ENCODE data around the gene HPCAL1.
"Not testable (repeated sequence)": the region's sequence is repeated elsewhere in the genome, so short reads cannot be mapped to it uniquely, and the experiment has no call there.

The HPCAL1 gene

GRCh38 chr2:10285191-10285555 lies 17.5 kb upstream of the HPCAL1 start:
- DNase-seq = peak; percentile 40

DNA sequence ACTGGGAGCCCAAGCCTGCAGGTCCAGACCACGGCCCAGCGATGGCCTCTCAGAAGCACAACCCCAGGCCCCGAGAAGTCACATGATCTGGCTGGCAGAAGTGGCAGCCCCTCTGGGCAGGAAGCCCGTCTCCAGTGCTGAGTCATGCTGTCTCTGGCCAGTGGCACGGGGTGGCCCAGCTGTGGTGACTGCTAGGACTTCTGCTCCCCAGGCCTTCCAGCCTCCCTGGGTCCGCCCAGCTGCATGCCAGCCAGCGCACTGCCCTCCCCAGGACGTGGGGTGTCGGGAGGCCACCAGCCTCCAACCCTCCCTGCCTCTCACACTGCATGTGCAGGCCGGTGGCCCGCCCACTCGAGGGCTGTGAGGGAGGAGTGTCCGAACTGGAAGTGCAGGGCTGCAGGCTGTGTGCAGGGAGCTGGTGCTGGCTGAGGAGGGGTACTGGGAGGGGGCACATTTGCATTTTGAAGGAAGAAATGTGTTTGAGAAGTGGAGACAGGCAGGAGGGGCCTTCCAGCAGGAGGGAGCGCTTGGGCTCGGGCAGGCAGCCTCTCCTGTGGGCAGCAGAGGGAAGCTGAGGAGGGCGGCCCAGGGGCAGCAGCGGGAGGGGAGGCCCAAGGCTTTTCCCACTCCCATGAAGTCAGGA lies 17.0 kb upstream of the HPCAL1 start:
- DNase-seq = peak; percentile 83

DNA sequence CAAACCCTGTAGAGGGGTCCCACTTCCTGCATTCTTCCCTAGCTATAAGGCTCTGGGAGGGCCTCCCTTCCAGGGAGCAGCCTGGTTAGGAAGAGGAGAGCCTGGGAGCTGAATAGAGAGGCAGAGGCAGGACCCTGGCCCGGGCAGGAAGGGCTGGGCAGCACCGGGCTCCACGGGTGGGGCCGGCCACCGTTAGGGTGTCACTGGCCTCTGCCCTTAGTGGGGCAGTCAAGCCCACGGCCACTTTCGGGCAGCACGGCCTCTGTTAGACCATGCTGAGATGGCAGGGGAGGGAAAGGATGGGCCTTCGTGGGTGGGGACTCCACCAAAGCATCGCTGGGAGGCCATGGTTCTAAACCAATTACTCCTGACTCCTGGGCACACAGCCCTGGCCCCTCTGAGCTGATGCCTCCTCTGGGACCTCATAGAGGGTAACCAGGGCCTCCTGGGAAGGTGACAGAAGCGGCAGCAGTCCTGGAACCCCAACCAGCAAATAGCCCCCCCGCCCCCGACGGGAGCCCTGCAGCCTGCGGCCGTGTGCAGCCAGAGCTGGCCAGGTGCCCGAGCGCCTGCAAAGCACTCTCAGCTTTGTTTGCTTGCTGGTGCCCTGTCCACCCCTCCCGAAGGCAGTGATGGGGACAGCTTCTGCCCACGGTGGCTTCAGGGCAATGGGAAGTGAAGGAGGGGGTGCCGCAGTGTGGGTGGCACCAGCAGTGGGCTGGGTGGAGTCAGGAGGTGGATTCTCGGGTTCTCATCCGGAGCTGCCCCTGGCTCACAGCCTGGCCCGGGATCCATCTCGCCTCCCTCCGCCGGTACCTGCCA lies 16.3 kb upstream of the HPCAL1 start:
- no peak for DNase-seq

- peak; percentile 76 for DNase-seq
Measured at GRCh38 chr2:10287761-10288160, 14.9 kb upstream of the HPCAL1 start.

GRCh38 chr2:10288606-10289005 lies 14.1 kb upstream of the HPCAL1 start:
- DNase-seq = no peak

DNA sequence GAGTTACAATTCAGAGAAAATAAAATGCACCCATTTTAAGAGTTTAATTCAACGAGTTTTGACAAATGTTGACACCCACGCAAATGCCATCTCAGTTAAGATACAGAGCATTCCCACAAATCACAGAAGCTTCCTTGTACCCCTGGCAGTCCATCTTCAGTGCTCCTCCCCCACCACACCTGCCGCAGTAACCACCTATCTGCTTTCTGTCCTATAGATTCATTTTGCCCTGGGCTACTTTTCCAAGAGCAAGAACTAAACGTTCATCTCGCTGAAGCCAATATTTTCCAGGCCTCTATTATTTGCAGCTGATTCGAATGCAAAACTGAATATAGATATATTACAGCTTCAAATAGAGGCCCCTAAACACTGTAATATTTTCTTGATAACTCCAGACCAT lies 13.4 kb upstream of the HPCAL1 start:
- no peak for DNase-seq

DNA sequence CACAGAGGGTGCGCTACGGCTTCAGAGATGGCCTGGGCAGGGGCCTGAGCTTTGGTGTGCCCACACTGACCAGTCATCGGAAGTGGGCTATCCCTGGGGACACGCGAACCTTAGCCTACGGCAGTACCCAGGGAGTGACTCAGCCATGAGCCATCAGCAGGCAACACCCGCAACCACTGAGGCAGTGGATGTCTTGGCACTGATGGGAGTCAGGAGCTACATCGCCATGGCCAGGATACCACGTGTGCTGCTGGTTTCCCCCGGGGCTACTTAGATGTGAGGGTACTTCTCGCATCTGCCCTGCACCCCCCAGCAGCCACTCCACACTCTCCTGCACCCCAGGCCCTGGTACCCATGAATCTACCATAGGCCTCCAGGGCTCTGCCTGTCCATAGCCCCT lies 12.8 kb upstream of the HPCAL1 start:
- peak; percentile 49 for DNase-seq

DNA sequence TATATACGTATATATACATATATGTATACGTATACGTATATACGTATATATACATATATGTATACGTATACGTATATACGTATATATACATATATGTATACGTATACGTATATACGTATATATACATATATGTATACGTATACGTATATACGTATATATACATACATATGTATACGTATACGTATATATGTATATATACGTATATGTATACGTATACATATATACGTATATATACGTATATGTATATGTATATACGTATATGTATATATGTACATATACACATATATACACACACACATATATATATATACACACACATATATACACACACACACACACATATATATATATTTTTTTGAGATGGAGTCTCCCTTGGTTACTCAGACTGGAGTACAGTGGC lies 11.3 kb upstream of the HPCAL1 start:
- not testable (repeated sequence) for DNase-seq

GRCh38 chr2:10292033-10292432 lies 10.7 kb upstream of the HPCAL1 start:
- peak; percentile 59 for DNase-seq

DNA sequence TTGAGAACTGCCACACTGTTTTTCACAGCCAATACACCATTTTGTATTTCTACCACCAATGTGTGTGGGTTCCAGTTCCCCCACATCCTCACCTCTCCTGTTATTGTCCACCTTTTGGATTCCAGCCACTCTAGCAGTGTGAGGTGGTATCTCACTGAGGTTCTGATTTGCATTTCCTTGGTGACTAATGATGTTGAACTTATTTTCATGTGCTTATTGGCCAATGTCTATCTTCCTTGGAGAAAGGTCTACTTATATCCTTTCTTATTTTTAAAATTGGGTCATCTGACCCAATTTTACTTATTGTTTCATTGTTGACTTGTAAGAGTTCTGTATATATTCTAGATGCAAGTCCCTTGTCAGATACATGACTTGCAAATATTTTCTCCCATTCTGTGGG lies 9.1 kb upstream of the HPCAL1 start:
- DNase-seq = no peak

GRCh38 chr2:10294077-10294476 lies 8.6 kb upstream of the HPCAL1 start:
- DNase-seq = no peak

- DNase-seq = not testable (repeated sequence)
Measured at GRCh38 chr2:10295649-10296048, 7.1 kb upstream of the HPCAL1 start.

DNA sequence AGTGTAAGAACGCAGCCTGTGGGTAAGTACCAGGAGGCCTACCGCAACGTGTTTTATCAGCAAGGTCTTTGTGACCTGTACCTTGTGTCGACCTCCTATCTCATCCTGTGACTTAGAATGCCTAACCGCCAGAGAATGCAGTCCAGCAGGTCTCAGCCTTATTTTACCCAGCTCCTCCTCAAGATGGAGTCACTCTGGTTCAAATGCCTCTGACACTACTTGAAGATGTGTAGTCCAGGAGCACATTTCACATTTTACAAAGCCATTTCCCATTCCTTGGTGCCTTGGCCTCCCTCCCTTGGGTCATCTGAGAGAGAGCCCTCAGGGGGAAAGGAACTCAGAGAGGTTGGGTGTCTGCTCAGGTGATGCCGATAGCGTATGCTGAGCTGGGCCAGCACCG lies 6.6 kb upstream of the HPCAL1 start:
- no peak for DNase-seq

- DNase-seq = peak; percentile 46
Measured at GRCh38 chr2:10297191-10297830, 5.4 kb upstream of the HPCAL1 start.

GRCh38 chr2:10297959-10298531 lies 4.7 kb upstream of the HPCAL1 start:
- peak; percentile 83 for DNase-seq

- not testable (repeated sequence) for DNase-seq
Measured at GRCh38 chr2:10298777-10299176, 3.9 kb upstream of the HPCAL1 start.

DNA sequence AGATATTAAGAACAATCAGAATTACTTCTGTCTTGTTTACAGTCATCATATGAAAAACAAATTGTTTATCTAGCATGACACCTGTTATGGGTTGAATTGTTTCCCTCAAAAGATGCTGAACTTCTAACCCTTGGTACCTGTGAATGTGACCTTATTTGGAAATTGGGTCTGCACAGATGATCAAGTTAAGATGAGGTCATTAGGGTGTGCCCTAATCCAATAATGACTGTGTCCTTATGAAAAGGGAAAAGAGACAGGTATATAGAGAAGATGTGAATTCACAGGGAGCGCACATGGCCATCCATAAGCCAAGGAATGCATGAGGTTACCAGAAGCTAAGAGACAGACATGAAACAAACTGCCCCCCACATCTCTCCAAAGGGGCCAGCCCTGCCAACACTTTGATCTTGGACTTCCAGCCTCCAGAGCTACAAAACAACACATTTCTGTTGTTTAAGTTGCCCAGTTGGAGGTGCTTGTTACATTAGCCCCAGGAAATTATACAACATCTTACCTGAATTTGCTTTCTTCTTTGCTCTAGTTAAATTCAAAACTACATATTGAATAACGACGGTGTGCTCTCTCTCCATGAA lies 2.3 kb upstream of the HPCAL1 start:
- DNase-seq = no peak

DNA sequence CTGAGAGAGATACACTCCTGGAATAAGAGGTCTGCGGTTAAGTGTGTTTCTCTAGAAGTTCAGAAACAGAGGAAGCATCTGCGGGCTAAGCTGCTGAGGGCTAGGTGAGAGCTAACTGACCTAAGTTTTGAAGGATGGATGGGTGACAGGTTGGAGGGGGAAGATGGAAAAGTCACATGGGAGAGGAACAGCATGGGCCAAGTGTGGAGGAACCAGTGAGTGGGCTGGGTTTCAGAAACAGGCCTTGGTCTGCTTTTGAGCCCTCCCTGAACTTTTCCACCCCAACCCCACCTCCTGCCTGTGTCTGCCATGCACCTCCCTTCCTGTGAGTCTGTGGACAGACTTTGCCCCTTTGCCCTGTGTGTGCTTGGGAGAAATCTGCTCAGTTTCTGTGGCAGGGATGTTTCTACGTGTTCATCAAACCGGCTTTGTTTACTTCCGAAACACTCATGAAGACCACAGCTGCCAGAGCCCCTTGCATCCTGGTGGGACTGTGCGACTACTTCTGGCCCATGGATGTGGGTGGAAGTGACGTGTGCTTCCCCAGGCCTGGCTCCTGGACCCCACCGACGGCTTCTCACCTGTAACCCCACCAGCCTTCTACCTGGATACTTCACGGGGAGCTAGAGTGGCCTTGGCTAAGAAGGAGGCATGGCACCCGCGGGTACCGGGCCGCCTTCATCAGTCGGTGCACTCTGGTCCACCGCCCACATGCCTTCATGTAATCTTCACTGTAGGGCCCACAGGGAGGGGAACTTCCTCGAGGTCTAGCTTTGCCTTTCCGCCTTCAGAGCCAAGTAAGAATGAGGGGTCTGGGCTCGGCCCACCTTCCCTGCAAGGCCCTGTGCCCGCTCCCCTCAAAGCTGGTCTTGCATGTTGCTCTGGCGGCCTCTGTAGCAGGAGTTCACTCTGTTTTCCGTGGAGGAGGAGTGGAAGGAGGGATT lies 1.4 kb upstream of the HPCAL1 start:
- DNase-seq = no peak

DNA sequence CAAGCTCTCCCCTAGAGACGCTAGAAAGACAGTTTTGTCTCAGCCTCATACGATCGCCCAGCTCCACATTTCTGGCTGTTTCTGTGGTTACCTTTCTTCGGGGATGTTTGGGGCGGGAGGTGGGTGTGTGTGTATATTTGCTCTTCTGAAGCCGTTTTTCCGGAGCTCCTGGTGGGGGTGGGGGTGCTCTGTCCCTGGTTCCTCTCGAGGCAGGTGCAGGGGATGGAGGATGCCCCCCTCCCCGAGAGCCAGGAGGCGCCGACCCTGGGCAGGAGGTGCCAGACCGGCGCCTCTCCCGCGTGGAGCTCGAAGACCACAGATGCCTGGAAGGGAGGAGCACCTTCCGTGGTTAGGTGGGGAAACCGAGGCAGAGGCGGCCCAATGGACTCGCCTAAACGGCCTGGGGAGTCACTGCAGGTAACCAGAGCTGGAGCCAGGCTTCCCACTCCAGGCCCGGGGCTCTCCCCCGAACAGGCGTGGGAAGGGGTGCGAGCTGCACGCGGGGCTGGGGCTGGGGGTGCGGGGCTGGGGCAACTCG lies 694 bp upstream of the HPCAL1 start:
- no peak for DNase-seq

GRCh38 chr2:10303181-10303693 lies 533 bp downstream of the HPCAL1 start:
- peak; percentile 48 for DNase-seq

GRCh38 chr2:10303694-10304378 lies 1.1 kb downstream of the HPCAL1 start:
- DNase-seq = peak; percentile 53

All from inflammatory macrophage treated with lipopolysaccharide for 4 hours (primary cell).